Eye (tissue), 1 donor: ENCODE measurements around the gene SLC25A23.

Experiments
- DNase-seq: peaks from one replicate; pipeline ENCODE4 v3.0.0-alpha.2; 2015

The SLC25A23 gene

GRCh38 chr19:6396305-6396704 lies 63.3 kb downstream of the SLC25A23 start:
- no peak for DNase-seq

GRCh38 chr19:6394831-6395230 lies 64.8 kb downstream of the SLC25A23 start:
- DNase-seq = no peak

- DNase-seq = no peak
These were observed 65.6 kb downstream of the SLC25A23 start for GRCh38 chr19:6393983-6394412.

- DNase-seq = peak; percentile 99
These were observed 66.3 kb downstream of the SLC25A23 start, which contains the start of gene GTF2F1 for GRCh38 chr19:6393074-6393982. GTF2F1 (minus strand) TSS chr19:6393164; CDS start chr19:6392995, 169 bp downstream.

GRCh38 chr19:6392221-6393073 lies 67.1 kb downstream of the SLC25A23 start:
- DNase-seq = no peak
